ENCODE measurements around the gene PACRG.

DNA sequence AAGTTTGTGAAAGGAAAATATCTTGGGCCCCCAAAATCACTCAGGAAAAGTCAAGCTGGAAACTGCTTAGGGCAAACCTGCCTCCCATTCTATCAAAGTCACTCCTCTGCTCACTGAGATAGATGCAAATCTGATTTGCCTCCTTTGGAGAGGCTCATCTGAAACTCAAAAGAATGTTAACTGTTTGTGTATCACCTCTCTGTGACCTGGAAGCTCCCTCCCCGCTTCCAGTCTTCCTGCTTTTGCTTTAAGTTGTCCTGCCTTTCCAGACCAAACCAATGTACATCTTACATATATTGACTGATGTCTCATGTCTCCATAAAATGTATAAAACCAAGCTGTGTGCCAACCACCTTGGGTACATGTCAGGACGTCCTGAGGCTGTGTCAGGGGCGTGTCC, 355.4 kb downstream of the PACRG start:
- TF ChIP-seq YY1 (IDR thresholded peaks at IDR 0.05; ENCODE audit: insufficient read depth, insufficient read length) (no peak), SUZ12 (IDR thresholded peaks at IDR 0.05; ENCODE audit: extremely low read depth, insufficient read depth, insufficient read length) (no peak)

Measured in NT2/D1 (cell line).